Ishikawa (cell line): ENCODE data around the gene ARID5B.
A peak's percentile ranks its signal among the peaks of the same experiment; 100 is the strongest.

Experiments
- CEBPB ChIP-seq: IDR thresholded peaks from 2 replicates; pipeline ENCODE4 v1.6.1; 2012
- CREB1 ChIP-seq: IDR thresholded peaks from 2 replicates; pipeline ENCODE4 v1.6.1; 2012; ENCODE audit warnings: low read depth
- EGR1 ChIP-seq: IDR thresholded peaks from 2 replicates; pipeline ENCODE4 v1.6.1; 2012
- EP300 ChIP-seq: IDR thresholded peaks from 2 replicates; pipeline ENCODE4 v1.6.1; 2012; ENCODE audit warnings: borderline replicate concordance
- RAD21 ChIP-seq: IDR thresholded peaks from 2 replicates; pipeline ENCODE4 v1.6.1; 2012; ENCODE audit warnings: low read depth
- REST ChIP-seq: IDR thresholded peaks from 2 replicates; pipeline ENCODE4 v1.6.1; 2012; ENCODE audit warnings: low read depth, mild to moderate bottlenecking
- YY1 ChIP-seq: IDR thresholded peaks from 2 replicates; pipeline ENCODE4 v1.6.1; 2012; ENCODE audit warnings: low read depth

GRCh38 chr10:61904733-61905725, 3.5 kb downstream of the ARID5B start:
- TF ChIP-seq REST (no peak), CEBPB (peak; percentile 63), RAD21 (no peak), EP300 (no peak), EGR1 (no peak), CREB1 (no peak), YY1 (no peak)
